LNCAP (cell line): Measurements from ENCODE around the gene ESX1.

ENCODE experiments used
- CTCF ChIP-seq: fragments of 450-650 bp; IDR thresholded peaks from 2 replicates; pipeline ENCODE4 v1.5.1; 2017; ENCODE audit warnings: mild to moderate bottlenecking

The ESX1 gene

GRCh38 chrX:104281564-104281963 is 26.8 kb upstream of the ESX1 start:
- no peak for TF ChIP-seq CTCF

- TF ChIP-seq CTCF = no peak
These were observed 25.9 kb upstream of the ESX1 start for GRCh38 chrX:104280609-104281008.

GRCh38 chrX:104270916-104271512 is 16.3 kb upstream of the ESX1 start:
- TF ChIP-seq CTCF = peak; percentile 57

- no peak for TF ChIP-seq CTCF
These were observed 15.5 kb upstream of the ESX1 start for GRCh38 chrX:104270212-104270611.

- TF ChIP-seq CTCF = no peak
These were observed 732 bp upstream of the ESX1 start for GRCh38 chrX:104255465-104255864.

- no peak for TF ChIP-seq CTCF
These were observed 929 bp downstream of the ESX1 start for GRCh38 chrX:104253567-104254441.

GRCh38 chrX:104250470-104250869 is 4.3 kb downstream of the ESX1 start:
- TF ChIP-seq CTCF = no peak
